Osteoblast (primary cell): Measurements from ENCODE around the gene CDC20. TPM values are rescaled to one million over a fixed set of nuclear protein-coding genes. Genes with fewer than 3 reads are reported as not detected.

ENCODE experiments used
- DNase-seq: peaks from one replicate; pipeline ENCODE4 v3.0.0; 2011; ENCODE audit warnings: low spot score, mixed read lengths; ENCODE audit not compliant: insufficient read length; ENCODE audit errors: missing footprints
- H2AFZ ChIP-seq: 2 replicates; pipeline ENCODE4 v1.6.0; 2011; ENCODE audit warnings: mild to moderate bottlenecking, low read length
- H3K27ac ChIP-seq: 2 replicates; pipeline ENCODE4 v1.5.1; 2011; ENCODE audit warnings: mild to moderate bottlenecking, low read depth, low read length, moderate library complexity
- H3K27me3 ChIP-seq: 2 replicates; pipeline ENCODE4 v1.6.0; 2012; ENCODE audit warnings: mild to moderate bottlenecking, control low read depth, inconsistent platforms, low read length, moderate library complexity; ENCODE audit not compliant: insufficient read depth
- H3K36me3 ChIP-seq: 2 replicates; pipeline ENCODE4 v1.5.1; 2011; ENCODE audit warnings: mild to moderate bottlenecking, low read length, control low read depth, moderate library complexity; ENCODE audit not compliant: insufficient read depth
- H3K4me1 ChIP-seq: 2 replicates; pipeline ENCODE4 v1.5.1; 2011; ENCODE audit warnings: mild to moderate bottlenecking, low read length, control low read depth, moderate library complexity; ENCODE audit not compliant: insufficient read depth
- H3K4me2 ChIP-seq: 2 replicates; pipeline ENCODE4 v1.6.0; 2011; ENCODE audit warnings: mild to moderate bottlenecking, low read length; ENCODE audit not compliant: insufficient read depth
- H3K4me3 ChIP-seq: fragments of 200-600 bp; sonication (generic); 3 replicates; pipeline ENCODE4 v1.5.1; 2012; ENCODE audit warnings: mild to moderate bottlenecking, low read length, inconsistent platforms; ENCODE audit not compliant: insufficient read depth
- H3K79me2 ChIP-seq: 2 replicates; pipeline ENCODE4 v1.6.0; 2012; ENCODE audit warnings: mild to moderate bottlenecking, low read length, control low read depth, inconsistent platforms; ENCODE audit not compliant: insufficient read depth
- H3K9me3 ChIP-seq: 2 replicates; pipeline ENCODE4 v1.5.1; 2011; ENCODE audit warnings: low read depth, low read length, control low read depth
- H4K20me1 ChIP-seq: 2 replicates; pipeline ENCODE4 v1.6.0; 2012; ENCODE audit warnings: mild to moderate bottlenecking, low read length, control low read depth; ENCODE audit not compliant: insufficient read depth
- CTCF ChIP-seq: IDR thresholded peaks from 2 replicates; pipeline ENCODE4 v1.5.1; 2011; ENCODE audit warnings: mild to moderate bottlenecking, low read depth, low read length, moderate library complexity; ENCODE audit errors: extremely low read depth
- total RNA-seq: library from RNA; depleted of rRNA; stranded (reverse); fragments of >200 nt; gene quantifications from 2 replicates; pipeline ENCODE4 v1.2.3, GENCODE V29; 2012

The CDC20 gene
- total RNA-seq, 1 donor = 4.7 TPM

GRCh38 chr1:43322506-43322905 lies 36.3 kb upstream of the CDC20 start:
- DNase-seq = no peak
- H3K79me2 ChIP-seq = no peaks in the 10 kb centered on the region
- no peaks in the 10 kb centered on the region for H3K9me3 ChIP-seq
- H3K27me3 ChIP-seq = no peaks in the 10 kb centered on the region
- TF ChIP-seq CTCF = no peak
- no peak overlapping the region for H3K27ac ChIP-seq
- no peaks in the 10 kb centered on the region for H3K36me3 ChIP-seq
- H3K4me1 ChIP-seq = no peaks in the 10 kb centered on the region
- no peak overlapping the region for H2AFZ ChIP-seq
- H3K4me2 ChIP-seq = no peak overlapping the region
- H4K20me1 ChIP-seq = no peaks in the 10 kb centered on the region
- no peak overlapping the region for H3K4me3 ChIP-seq

GRCh38 chr1:43324810-43325209 lies 34.0 kb upstream of the CDC20 start:
- Histone ChIP-seq H3K27me3 (no peaks in the 10 kb centered on the region), H3K4me3 (no peak overlapping the region)
- TF ChIP-seq CTCF = no peak

GRCh38 chr1:43325381-43325780 lies 33.4 kb upstream of the CDC20 start:
- no peaks in the 10 kb centered on the region for H3K9me3 ChIP-seq
- H4K20me1 ChIP-seq = no peaks in the 10 kb centered on the region
- H3K4me2 ChIP-seq = no peak overlapping the region
- DNase-seq = no peak
- H3K4me3 ChIP-seq = no peak overlapping the region
- peaks cover 8% of the 10 kb centered on the region for H3K4me1 ChIP-seq
- TF ChIP-seq CTCF = no peak
- no peaks in the 10 kb centered on the region for H3K36me3 ChIP-seq
- no peaks in the 10 kb centered on the region for H3K79me2 ChIP-seq
- H3K27me3 ChIP-seq = no peaks in the 10 kb centered on the region
- no peak overlapping the region for H3K27ac ChIP-seq
- H2AFZ ChIP-seq = no peak overlapping the region

More at GRCh38 chr1:43324810-43325209, 34.0 kb upstream of the CDC20 start:
- H3K4me2 ChIP-seq = no peak overlapping the region
- no peak overlapping the region for H2AFZ ChIP-seq
- H3K27ac ChIP-seq = no peak overlapping the region
- DNase-seq = no peak
- no peaks in the 10 kb centered on the region for H3K36me3 ChIP-seq
- H3K9me3 ChIP-seq = no peaks in the 10 kb centered on the region
- H3K4me1 ChIP-seq = peaks cover 3% of the 10 kb centered on the region
- H4K20me1 ChIP-seq = no peaks in the 10 kb centered on the region
- H3K79me2 ChIP-seq = no peaks in the 10 kb centered on the region

- Histone ChIP-seq H3K4me3 (no peak overlapping the region), H2AFZ (no peak overlapping the region), H3K36me3 (no peaks in the 10 kb centered on the region), H3K27me3 (no peaks in the 10 kb centered on the region), H3K79me2 (no peaks in the 10 kb centered on the region), H3K27ac (no peak overlapping the region), H4K20me1 (no peaks in the 10 kb centered on the region), H3K4me2 (no peak overlapping the region), H3K4me1 (peaks cover 14% of the 10 kb centered on the region), H3K9me3 (no peaks in the 10 kb centered on the region)
- no peak for TF ChIP-seq CTCF
- no peak for DNase-seq
These were observed 31.1 kb upstream of the CDC20 start for GRCh38 chr1:43327549-43328292.
